NCI-H2107 treated with DMSO at 0.1 percent for 48 hours (cell line): ENCODE data around the gene SHROOM3.
"Not testable (repeated sequence)": the region's sequence is repeated elsewhere in the genome, so short reads cannot be mapped to it uniquely, and the experiment has no call there.

ENCODE experiments used
- DNase-seq: peaks from one replicate; lab custom pipeline; 2025; ENCODE audit not compliant: unreplicated experiment; lab: John Stamatoyannopoulos, UW

The SHROOM3 gene

DNA sequence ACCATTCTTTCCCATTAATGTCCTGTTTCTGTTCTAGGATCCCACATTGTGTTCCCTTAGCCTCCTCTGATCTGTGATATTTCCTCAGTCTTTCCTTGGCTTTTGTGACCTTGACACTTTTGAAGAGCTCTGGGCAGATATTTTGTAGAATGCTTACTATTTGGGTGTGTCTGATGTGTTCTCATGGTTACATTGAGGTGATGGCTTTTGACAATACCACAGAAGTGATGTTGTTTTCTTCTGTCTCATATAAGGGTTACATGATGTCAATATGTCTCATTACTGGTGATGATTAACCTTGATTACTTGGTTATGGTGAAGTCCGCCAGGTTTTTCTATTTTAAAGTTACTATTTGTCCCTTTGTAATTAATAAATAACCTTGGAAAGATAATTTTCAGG is 279.2 kb downstream of the SHROOM3 start:
- no peak for DNase-seq

GRCh38 chr4:76716020-76716419 is 281.0 kb downstream of the SHROOM3 start:
- no peak for DNase-seq

- DNase-seq: no peak
These were observed 281.6 kb downstream of the SHROOM3 start for GRCh38 chr4:76716658-76717057.

DNA sequence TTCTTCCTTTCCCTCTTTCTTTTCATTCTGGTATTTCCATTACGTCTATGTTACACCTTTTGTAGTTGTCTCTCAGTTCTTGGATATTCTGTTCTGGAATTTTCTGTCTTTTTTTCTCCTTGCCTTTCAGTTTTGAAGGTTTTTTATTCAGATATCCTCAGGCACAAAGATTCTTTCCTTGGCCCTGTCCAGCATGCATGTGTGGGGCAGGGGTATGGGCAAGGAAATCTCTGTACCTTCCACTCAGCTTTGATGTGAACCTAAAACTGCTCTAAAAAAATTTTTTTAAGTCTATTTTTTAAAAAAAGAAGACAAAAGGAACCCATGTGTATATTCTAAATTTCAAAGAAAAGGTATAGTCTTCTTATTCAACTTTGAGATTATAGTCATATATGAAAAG is 282.4 kb downstream of the SHROOM3 start:
- DNase-seq: no peak

DNA sequence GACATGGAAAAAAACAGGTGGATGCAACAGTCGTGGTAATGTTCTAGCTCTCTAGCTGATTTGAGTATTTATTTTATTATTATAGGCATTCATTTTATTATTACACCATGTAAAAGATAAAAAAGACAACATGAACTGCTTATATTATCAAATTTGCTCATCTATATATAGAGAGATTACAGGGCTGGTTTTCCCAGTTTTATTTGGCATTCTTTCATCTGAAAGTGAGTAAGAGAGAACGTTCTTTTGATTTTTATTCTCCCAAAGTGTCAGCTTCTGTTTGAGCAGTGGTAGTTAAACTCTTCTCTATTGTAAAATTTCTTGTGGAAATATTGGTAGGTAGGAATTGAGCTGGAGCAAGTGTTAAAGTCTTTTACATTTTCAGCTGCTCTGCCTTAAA is 283.0 kb downstream of the SHROOM3 start:
- DNase-seq: no peak

DNA sequence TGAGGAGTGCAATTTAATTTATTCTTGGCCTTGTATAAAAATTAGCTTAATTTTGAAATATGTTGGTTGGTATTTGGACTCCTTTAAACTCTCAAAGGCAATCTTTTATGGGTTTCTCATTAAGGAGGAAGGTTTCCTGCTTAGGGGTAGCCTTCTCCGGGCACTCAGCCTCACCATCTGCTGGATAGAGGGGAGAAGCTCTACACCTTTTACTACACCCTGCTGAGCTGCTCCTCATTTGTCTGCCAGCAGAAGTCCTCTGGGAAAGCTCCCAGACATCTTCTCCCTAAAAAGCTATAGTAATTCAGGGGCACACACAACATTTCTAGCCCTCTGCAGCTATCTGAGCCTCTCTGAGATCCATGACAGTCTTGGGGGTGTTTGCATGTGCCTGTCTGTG is 283.8 kb downstream of the SHROOM3 start:
- DNase-seq: no peak

DNA sequence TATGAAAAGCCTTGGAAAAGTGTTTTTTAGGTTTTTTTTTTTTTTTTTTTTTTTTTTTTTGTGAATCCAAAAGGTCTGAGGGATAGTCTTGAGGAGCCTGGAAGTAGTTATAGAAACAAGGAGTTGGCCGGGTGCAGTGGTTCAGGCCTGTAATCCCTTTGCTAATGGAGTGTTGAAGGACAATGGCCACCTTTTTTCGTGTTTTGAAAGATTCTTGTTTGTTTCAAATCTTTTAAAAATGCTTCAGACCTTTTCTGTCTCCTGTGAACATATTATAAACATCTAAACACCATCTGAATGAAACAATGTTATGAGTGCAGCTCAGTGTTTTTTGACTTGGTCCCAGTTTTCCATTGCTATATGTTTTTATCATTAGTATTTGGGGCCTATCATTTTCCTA is 285.1 kb downstream of the SHROOM3 start:
- no peak for DNase-seq

GRCh38 chr4:76722146-76722545 is 287.1 kb downstream of the SHROOM3 start:
- not testable (repeated sequence) for DNase-seq

DNA sequence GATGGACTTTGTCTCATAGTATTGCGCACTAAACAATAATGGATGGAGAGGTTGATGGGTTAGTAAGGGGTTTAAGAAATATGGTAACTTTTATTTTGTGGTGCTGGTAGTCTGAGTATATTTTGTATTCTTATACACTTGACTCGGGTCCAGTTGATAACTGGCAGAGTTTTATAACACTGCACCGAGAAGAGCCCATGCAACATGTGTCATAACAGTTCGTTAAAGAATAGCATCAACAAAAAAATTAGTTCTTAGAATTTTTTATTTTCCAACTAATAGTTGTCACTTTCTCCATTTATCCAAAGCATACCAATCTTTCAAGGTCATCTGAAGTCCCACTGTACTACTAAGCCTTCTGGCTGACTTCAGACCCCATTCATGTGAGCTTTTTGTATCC is 287.8 kb downstream of the SHROOM3 start:
- no peak for DNase-seq

- no peak for DNase-seq
These were observed 288.3 kb downstream of the SHROOM3 start for GRCh38 chr4:76723373-76723772.

DNA sequence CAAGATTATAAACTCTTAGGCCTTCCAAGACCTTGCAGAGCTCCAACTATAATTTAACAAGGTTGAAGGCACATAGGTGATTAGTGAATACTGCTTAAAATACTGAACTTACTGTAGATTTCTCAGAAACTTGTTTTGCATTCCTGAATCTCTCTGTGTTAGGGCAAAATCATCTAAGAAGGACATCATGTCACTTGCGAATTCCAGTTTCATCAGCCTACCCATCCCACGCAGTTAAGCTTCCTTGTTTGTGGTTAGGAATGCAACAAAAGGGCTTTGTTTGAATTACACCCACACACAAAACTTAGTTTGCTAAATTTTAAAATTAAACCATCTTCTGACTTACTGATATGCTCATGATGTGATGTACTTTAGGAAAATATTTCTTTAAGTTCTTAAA is 288.9 kb downstream of the SHROOM3 start:
- DNase-seq: no peak

DNA sequence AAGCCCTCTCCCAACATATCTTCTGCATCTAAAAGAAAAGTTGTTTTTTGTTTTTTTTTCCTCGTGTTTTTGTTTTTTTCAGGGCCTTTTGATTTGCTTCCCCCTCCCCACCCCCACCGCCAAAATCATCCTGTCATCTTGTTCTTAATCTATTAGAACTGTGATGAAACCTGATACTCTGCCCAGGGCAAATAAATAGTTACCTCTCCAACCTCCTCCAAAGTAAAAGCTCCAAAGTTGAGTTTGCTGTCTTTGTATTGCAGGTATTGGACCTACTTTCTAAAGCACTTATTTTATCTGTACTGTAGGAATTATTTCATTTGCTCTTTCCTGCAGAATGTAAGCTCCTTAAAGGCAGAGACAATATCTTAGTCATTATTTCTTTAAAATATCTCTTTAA is 290.0 kb downstream of the SHROOM3 start:
- DNase-seq: no peak

DNA sequence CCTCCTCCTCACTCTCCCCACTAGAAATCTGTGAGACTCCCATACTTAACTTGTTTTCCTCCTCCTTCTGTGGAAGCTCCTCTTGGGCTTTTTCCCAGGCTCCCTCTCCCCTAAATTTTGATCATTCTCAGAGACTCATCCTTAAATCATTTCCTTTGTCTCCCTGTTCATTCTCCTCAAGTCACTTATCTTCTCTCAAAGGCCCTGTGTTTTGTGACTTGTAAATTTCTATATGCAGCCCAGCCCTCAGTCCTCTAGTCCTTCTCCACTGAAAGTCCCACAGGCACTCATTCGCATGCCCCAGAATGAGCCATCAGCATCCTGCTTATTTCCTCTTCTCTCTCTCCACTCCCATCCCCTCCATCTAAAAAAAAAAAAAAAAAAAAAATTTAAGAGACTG is 291.1 kb downstream of the SHROOM3 start:
- no peak for DNase-seq

DNA sequence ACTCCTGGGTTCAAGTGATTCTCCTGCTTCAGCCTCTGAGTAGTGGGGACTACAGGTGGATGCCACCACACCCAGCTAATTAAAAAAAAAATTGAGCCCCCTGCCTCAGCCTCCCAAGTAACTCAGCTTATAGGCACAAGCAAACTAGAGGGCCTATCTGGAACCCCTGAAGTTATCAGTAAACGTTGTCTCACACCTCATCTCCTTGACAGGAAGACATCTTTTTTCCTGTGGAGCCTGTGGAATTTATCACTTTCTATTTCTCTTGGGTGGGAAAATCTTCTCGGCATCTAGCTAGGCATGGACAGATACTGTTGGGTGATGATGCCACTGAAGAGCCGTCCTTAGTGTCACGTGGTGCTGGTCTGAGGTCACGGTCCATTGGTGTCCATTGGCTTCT is 291.6 kb downstream of the SHROOM3 start:
- DNase-seq: no peak

GRCh38 chr4:76727934-76728333 is 292.9 kb downstream of the SHROOM3 start:
- not testable (repeated sequence) for DNase-seq

GRCh38 chr4:76729460-76729859 is 294.4 kb downstream of the SHROOM3 start:
- no peak for DNase-seq

GRCh38 chr4:76729980-76730379 is 295.0 kb downstream of the SHROOM3 start:
- DNase-seq: no peak

DNA sequence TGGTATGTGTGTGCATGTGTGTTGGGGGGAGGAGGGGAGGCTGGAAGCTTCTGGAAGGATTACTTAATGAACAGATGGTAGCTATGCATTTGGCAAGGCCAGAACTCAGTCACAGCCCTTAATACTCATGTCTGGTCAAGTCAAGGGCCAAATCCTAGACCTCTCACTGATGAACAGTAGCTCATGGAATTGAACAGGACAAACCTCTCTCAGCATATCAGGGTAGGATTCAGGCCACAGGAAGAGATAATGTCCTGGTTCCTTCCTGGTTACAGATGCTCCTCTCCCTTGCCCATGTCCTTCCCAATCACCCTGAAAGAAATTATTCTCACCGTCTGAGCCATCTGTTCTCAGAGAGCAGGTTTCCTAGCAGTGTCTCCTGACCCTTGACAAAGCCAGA is 297.2 kb downstream of the SHROOM3 start:
- no peak for DNase-seq

GRCh38 chr4:76733068-76733771 is 298.2 kb downstream of the SHROOM3 start:
- peak; percentile 83 for DNase-seq

DNA sequence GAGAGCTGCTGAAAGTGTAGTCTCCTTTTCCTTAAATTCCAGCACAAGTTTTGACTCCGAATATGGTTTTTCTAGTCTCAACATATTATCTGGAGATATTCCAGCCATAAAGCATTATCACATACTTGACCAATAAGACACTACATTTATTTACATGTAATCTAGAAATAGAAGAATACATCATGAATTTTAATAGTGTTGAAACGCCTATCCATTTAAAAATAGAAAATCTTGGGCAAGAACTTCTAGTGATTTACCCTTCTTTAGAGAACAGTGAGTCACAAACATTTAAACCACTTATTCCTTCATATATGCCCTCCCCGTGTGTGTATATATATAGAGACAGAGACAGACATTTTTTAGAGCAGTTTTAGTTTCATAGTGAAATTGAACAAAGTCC is 301.4 kb downstream of the SHROOM3 start:
- no peak for DNase-seq

DNA sequence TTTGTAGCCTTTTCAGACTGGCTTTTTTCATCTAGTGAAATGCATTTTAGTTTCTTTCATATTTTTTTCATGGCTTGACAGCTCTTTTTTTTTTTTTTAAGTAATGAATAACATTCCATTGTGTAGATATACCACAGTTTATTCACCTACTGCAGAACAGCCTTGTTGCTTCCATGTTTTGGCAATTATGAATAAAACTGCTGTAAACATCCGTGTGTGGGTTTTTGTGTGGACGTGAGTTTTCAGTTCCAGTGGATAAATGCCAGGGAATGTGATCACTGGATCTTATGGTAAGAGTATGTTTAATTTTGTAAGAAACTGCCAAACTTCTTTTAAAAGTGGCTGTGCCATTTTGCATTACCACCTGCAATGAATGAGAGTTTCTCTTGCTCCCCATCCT is 302.2 kb downstream of the SHROOM3 start:
- no peak for DNase-seq

- no peak for DNase-seq
These were observed 302.7 kb downstream of the SHROOM3 start for GRCh38 chr4:76737771-76738085.

DNA sequence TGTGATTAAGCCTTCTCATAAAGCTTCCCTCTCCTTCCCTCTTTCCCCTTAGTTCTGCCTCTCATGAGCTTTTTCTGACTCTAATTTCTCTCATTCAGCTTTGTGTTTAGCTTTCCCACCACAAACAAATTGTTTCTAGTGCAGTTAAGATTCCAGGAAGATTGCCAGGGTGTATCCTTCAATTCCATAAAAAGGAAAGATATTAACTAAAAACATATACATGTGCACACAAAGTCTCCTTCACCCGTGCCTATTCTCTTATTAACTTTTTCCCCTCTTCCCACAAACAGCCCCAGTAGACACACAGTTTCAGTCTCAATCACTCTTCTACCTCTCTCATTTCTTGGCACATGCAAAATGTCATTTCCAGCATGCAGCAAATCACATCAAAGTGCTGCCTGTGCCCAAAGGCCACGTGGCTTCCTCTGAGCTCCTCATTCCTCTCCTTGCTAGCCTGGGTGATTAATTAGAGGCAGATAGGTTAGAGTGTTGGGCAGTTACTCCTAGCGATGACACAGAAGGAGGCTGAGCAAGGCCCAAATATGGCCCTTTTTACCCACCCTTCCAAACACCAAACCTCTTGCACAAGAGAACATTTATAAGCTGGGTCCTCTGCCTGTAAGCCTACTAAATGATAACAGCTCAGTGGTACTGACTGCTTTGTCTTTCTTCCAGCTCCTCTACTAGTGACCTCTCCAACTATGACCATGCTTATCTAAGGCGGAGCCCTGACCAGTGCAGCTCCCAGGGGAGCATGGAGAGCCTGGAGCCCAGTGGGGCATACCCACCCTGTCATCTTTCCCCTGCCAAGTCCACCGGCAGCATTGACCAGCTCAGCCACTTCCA is 303.3 kb downstream of the SHROOM3 start:
- DNase-seq: no peak
